GM19397 (cell line): ENCODE results near the gene HTR5A.
A peak's percentile ranks its signal among the peaks of the same experiment; 100 is the strongest.
"Not testable (repeated sequence)": the region's sequence is repeated elsewhere in the genome, so short reads cannot be mapped to it uniquely, and the experiment has no call there.

Experiments
- ATAC-seq: cut with Tn5 transposase; IDR thresholded peaks from one replicate; pipeline ENCODE4 v1.9.1; 2021; ENCODE audit warnings: mild to moderate bottlenecking, moderate library complexity; ENCODE audit not compliant: unreplicated experiment

The HTR5A gene

GRCh38 chr7:155069992-155070751 is at the start of gene HTR5A:
Gene HTR5A (plus strand): TSS chr7:155070324. CDS start chr7:155070900, 576 bp downstream.
- peak; percentile 95 for ATAC-seq

GRCh38 chr7:155020996-155021395 is 49.1 kb upstream of the HTR5A start:
- no peak for ATAC-seq

GRCh38 chr7:155021699-155022145 is 48.4 kb upstream of the HTR5A start:
- no peak for ATAC-seq

- ATAC-seq, result no peak
Observed at GRCh38 chr7:155027879-155028278, 42.2 kb upstream of the HTR5A start.

- ATAC-seq, result no peak
Observed at GRCh38 chr7:155032978-155033377, 37.1 kb upstream of the HTR5A start.

- ATAC-seq, result not testable (repeated sequence)
Observed at GRCh38 chr7:155034495-155034894, 35.6 kb upstream of the HTR5A start.

- no peak for ATAC-seq
Observed at GRCh38 chr7:155038335-155038734, 31.8 kb upstream of the HTR5A start.

GRCh38 chr7:155043756-155044155 is 26.4 kb upstream of the HTR5A start:
- no peak for ATAC-seq

GRCh38 chr7:155048006-155048405 is 22.1 kb upstream of the HTR5A start:
- ATAC-seq, result no peak

GRCh38 chr7:155051355-155051754 is 18.8 kb upstream of the HTR5A start:
- no peak for ATAC-seq

GRCh38 chr7:155053002-155053401 is 17.1 kb upstream of the HTR5A start:
- no peak for ATAC-seq

GRCh38 chr7:155054761-155055160 is 15.4 kb upstream of the HTR5A start:
- no peak for ATAC-seq

- no peak for ATAC-seq
Observed at GRCh38 chr7:155057076-155057475, 13.0 kb upstream of the HTR5A start.

- no peak for ATAC-seq
Observed at GRCh38 chr7:155058896-155059295, 11.2 kb upstream of the HTR5A start.

- no peak for ATAC-seq
Observed at GRCh38 chr7:155059703-155060102, 10.4 kb upstream of the HTR5A start.

GRCh38 chr7:155062411-155062810 is 7.7 kb upstream of the HTR5A start:
- no peak for ATAC-seq

GRCh38 chr7:155064186-155064585 is 5.9 kb upstream of the HTR5A start:
- ATAC-seq, result no peak

- no peak for ATAC-seq
Observed at GRCh38 chr7:155066417-155066950, 3.6 kb upstream of the HTR5A start.

- ATAC-seq, result no peak
Observed at GRCh38 chr7:155071121-155071651, 1.1 kb downstream of the HTR5A start.

- ATAC-seq, result no peak
Observed at GRCh38 chr7:155071916-155072571, 1.9 kb downstream of the HTR5A start.

- no peak for ATAC-seq
Observed at GRCh38 chr7:155073922-155074321, 3.8 kb downstream of the HTR5A start.

- ATAC-seq, result no peak
Observed at GRCh38 chr7:155084021-155084420, 13.9 kb downstream of the HTR5A start.
